HepG2 (cell line): Measurements from ENCODE around the gene COL4A2.

ENCODE experiments used
- CEBPG ChIP-seq: IDR thresholded peaks from 2 replicates; pipeline ENCODE4 v1.6.1; 2016
- CENPX ChIP-seq: sonication (generic); formaldehyde crosslinking; IDR thresholded peaks from 2 replicates; pipeline ENCODE4 v1.9.0; 2021; ENCODE audit warnings: mild to moderate bottlenecking, missing genetic modification reagents, moderate library complexity
- CHD4 ChIP-seq: fragments of 200-600 bp; sonication (generic); IDR thresholded peaks from 2 replicates; pipeline ENCODE4 v1.7.0; 2017; ENCODE audit warnings: mild to moderate bottlenecking, low read length, borderline replicate concordance
- CTCF ChIP-seq: sonication (generic); formaldehyde crosslinking; IDR thresholded peaks from 2 replicates; pipeline ENCODE4 v1.5.0; 2020; ENCODE audit warnings: mild to moderate bottlenecking, missing genetic modification reagents, moderate library complexity
- EP300 ChIP-seq, 3 experiments: sonication (generic) in 1 of 3; formaldehyde crosslinking in 1 of 3; IDR thresholded peaks; 2 replicates each; pipeline versions ENCODE4 v1.5.1 to v1.6.1; 2011 to 2020; ENCODE audit warnings: low read depth in 2 of 3, low read length in 2 of 3, borderline replicate concordance in 1 of 3, improper control_type of control experiment in 1 of 3, mild to moderate bottlenecking in 1 of 3, missing genetic modification reagents in 1 of 3, moderate library complexity in 1 of 3
- FOSL1 ChIP-seq: sonication (generic); formaldehyde crosslinking; IDR thresholded peaks from 2 replicates; pipeline ENCODE4 v1.9.0; 2021; ENCODE audit warnings: missing genetic modification reagents, borderline replicate concordance
- HDAC2 ChIP-seq: sonication (generic); formaldehyde crosslinking; IDR thresholded peaks from 2 replicates; pipeline ENCODE4 v1.4.0; 2020; ENCODE audit warnings: missing genetic modification reagents
- IKZF5 ChIP-seq: IDR thresholded peaks from 2 replicates; pipeline ENCODE4 v1.6.1; 2018; ENCODE audit warnings: missing genetic modification reagents, mild to moderate bottlenecking, missing compliant biosample characterization
- MEF2D ChIP-seq: sonication (generic); formaldehyde crosslinking; IDR thresholded peaks from 2 replicates; pipeline ENCODE4 v1.5.1; 2020; ENCODE audit warnings: mild to moderate bottlenecking, missing genetic modification reagents
- PBX2 ChIP-seq: IDR thresholded peaks from 2 replicates; pipeline ENCODE4 v1.6.1; 2016; ENCODE audit warnings: control low read depth
- RXRA ChIP-seq: sonication (generic); formaldehyde crosslinking; IDR thresholded peaks from 2 replicates; pipeline ENCODE4 v1.5.1; 2020; ENCODE audit warnings: missing genetic modification reagents
- TBP ChIP-seq: sonication (generic); formaldehyde crosslinking; IDR thresholded peaks from 2 replicates; pipeline ENCODE4 v1.5.0; 2020; ENCODE audit warnings: missing genetic modification reagents

GRCh38 chr13:110397436-110398115 is 90.5 kb downstream of the COL4A2 start:
- TF ChIP-seq CTCF (CRISPR knock-in tag) (no peak), PBX2 (CRISPR knock-in tag) (no peak), RXRA (no peak), TBP (CRISPR knock-in tag) (no peak), FOSL1 (CRISPR knock-in tag) (no peak), EP300 (IDR thresholded peaks at IDR 0.05; ENCODE audit: low read depth in 2 of 2, low read length in 2 of 2) (no peak), EP300 (CRISPR knock-in tag; IDR thresholded peaks at IDR 0.05; ENCODE audit: borderline replicate concordance) (no peak), IKZF5 (no peak), HDAC2 (no peak), CENPX (CRISPR knock-in tag) (no peak), CHD4 (no peak), CEBPG (CRISPR knock-in tag) (no peak), MEF2D (CRISPR knock-in tag) (no peak)
